GM23338 (cell line): ENCODE measurements around the gene SRGAP1. TPM values are rescaled to one million over a fixed set of nuclear protein-coding genes. Genes with fewer than 3 reads are reported as not detected.

Experiments used
- ATAC-seq: fragments of 200-7000 bp; cut with Tn5 transposase; 3 replicates; pipeline ENCODE4 v1.9.1; 2020
- DNase-seq: peaks from one replicate; pipeline ENCODE4 v3.0.0-alpha.2; 2015; ENCODE audit warnings: low spot score
- H2AFZ ChIP-seq: fragments of 200-600 bp; sonication (generic); 2 replicates; pipeline ENCODE4 v1.8.0; 2016; ENCODE audit warnings: antibody characterized with exemption, mild to moderate bottlenecking, moderate library complexity
- H3F3A ChIP-seq: fragments of 200-600 bp; sonication (generic); replicated peaks from 2 replicates; pipeline ENCODE4 v1.8.0; 2017; ENCODE audit warnings: antibody characterized with exemption, mixed run types, low read depth
- H3K27ac ChIP-seq: fragments of 200-600 bp; sonication (generic); 2 replicates; pipeline ENCODE4 v1.6.1; 2016; ENCODE audit warnings: low read depth
- H3K27me3 ChIP-seq: fragments of 200-600 bp; sonication (generic); 2 replicates; pipeline ENCODE4 v1.8.0; 2016; ENCODE audit warnings: mild to moderate bottlenecking, mixed run types, moderate library complexity; ENCODE audit not compliant: insufficient read depth
- H3K36me3 ChIP-seq: fragments of 200-600 bp; sonication (generic); 2 replicates; pipeline ENCODE4 v1.8.0; 2016; ENCODE audit warnings: mild to moderate bottlenecking; ENCODE audit not compliant: insufficient read depth
- H3K4me1 ChIP-seq: fragments of 200-600 bp; sonication (generic); 2 replicates; pipeline ENCODE4 v1.8.0; 2016; ENCODE audit warnings: mild to moderate bottlenecking, moderate library complexity; ENCODE audit not compliant: insufficient read depth
- H3K4me2 ChIP-seq: fragments of 200-600 bp; sonication (generic); 2 replicates; pipeline ENCODE4 v1.7.1; 2017; ENCODE audit warnings: mixed run types
- H3K4me3 ChIP-seq: fragments of 200-600 bp; sonication (generic); 2 replicates; pipeline ENCODE4 v1.6.1; 2016; ENCODE audit warnings: mixed run types
- H3K79me2 ChIP-seq: fragments of 200-600 bp; sonication (generic); replicated peaks from 2 replicates; pipeline ENCODE4 v1.8.0; 2017; ENCODE audit warnings: mild to moderate bottlenecking; ENCODE audit not compliant: insufficient read depth
- H3K9me2 ChIP-seq: fragments of 200-600 bp; sonication (generic); 2 replicates; pipeline ENCODE4 v1.8.0; 2017; ENCODE audit not compliant: insufficient read depth
- H4K20me1 ChIP-seq: fragments of 200-600 bp; sonication (generic); replicated peaks from 2 replicates; pipeline ENCODE4 v1.8.0; 2017; ENCODE audit warnings: mild to moderate bottlenecking; ENCODE audit not compliant: insufficient read depth
- H3K27ac Mint-ChIP-seq: 2 replicates; pipeline ENCODE4 v1.8.0; 2020; ENCODE audit warnings: inconsistent platforms, mild to moderate bottlenecking, moderate library complexity, mixed read lengths
- H3K27me3 Mint-ChIP-seq: 3 replicates; pipeline ENCODE4 v1.8.0; 2022; ENCODE audit warnings: low read depth, mild to moderate bottlenecking, moderate library complexity, mixed read lengths, inconsistent platforms; ENCODE audit not compliant: insufficient read depth, poor library complexity
- H3K36me3 Mint-ChIP-seq: 3 replicates; pipeline ENCODE4 v1.8.0; 2021; ENCODE audit warnings: low read depth, mild to moderate bottlenecking, inconsistent platforms, moderate library complexity, mixed read lengths
- H3K4me1 Mint-ChIP-seq: 3 replicates; pipeline ENCODE4 v1.8.0; 2020; ENCODE audit warnings: mild to moderate bottlenecking, inconsistent platforms, mixed read lengths
- H3K4me3 Mint-ChIP-seq: 3 replicates; pipeline ENCODE4 v1.8.0; 2021; ENCODE audit warnings: moderate library complexity, mild to moderate bottlenecking, inconsistent platforms, mixed read lengths
- H3K9me3 Mint-ChIP-seq: 3 replicates; pipeline ENCODE4 v1.8.0; 2020; ENCODE audit warnings: moderate library complexity, mild to moderate bottlenecking, inconsistent platforms, mixed read lengths
- CREB1 ChIP-seq: fragments of 250-450 bp; sonication (Bioruptor Pico); IDR thresholded peaks from 2 replicates; pipeline ENCODE4 v1.5.0; 2020; ENCODE audit warnings: low read depth, mild to moderate bottlenecking, moderate library complexity
- CTCF ChIP-seq, 2 experiments: fragments of 200-600 bp in 1 of 2; sonication (generic) in 1 of 2; conservative IDR thresholded peaks; 2 replicates each; pipeline versions ENCODE4 v1.5.1 to v1.6.1; 2016 to 2017; ENCODE audit warnings: antibody characterized with exemption in 2 of 2, low read depth in 2 of 2, mild to moderate bottlenecking in 2 of 2, moderate library complexity in 1 of 2
- EZH2 ChIP-seq: fragments of 200-600 bp; sonication (generic); IDR thresholded peaks from one replicate; pipeline ENCODE4 v1.8.0; 2017; ENCODE audit warnings: antibody characterized with exemption, mild to moderate bottlenecking, low read depth; ENCODE audit not compliant: unreplicated experiment
- EZH2phosphoT487 ChIP-seq: fragments of 200-600 bp; sonication (generic); IDR thresholded peaks from one replicate; pipeline ENCODE4 v1.8.1; 2018; ENCODE audit warnings: antibody characterized with exemption; ENCODE audit not compliant: unreplicated experiment
- JUNB ChIP-seq: IDR thresholded peaks from one replicate; pipeline ENCODE4 v1.6.1; 2016; ENCODE audit warnings: antibody characterized with exemption; ENCODE audit not compliant: unreplicated experiment
- NANOG ChIP-seq: IDR thresholded peaks from 2 replicates; pipeline ENCODE4 v1.6.1; 2016; ENCODE audit warnings: antibody characterized with exemption, borderline replicate concordance
- POLR2AphosphoS5 ChIP-seq: IDR thresholded peaks from 2 replicates; pipeline ENCODE4 v1.6.1; 2016; ENCODE audit warnings: antibody characterized with exemption, low read depth
- STAT1 ChIP-seq: IDR thresholded peaks from one replicate; pipeline ENCODE4 v1.6.1; 2016; ENCODE audit warnings: antibody characterized with exemption; ENCODE audit not compliant: unreplicated experiment
- ZNF114 ChIP-seq: fragments of 250-450 bp; sonication (Bioruptor Pico); IDR thresholded peaks from 2 replicates; pipeline ENCODE4 v1.5.0; 2020; ENCODE audit warnings: mild to moderate bottlenecking, moderate library complexity
- ZNF331 ChIP-seq: fragments of 250-450 bp; sonication (Bioruptor Pico); IDR thresholded peaks from 2 replicates; pipeline ENCODE4 v1.5.0; 2020; ENCODE audit warnings: low read depth, mild to moderate bottlenecking, moderate library complexity
- ZNF462 ChIP-seq: fragments of 250-450 bp; sonication (Bioruptor Pico); IDR thresholded peaks from 2 replicates; pipeline ENCODE4 v1.5.0; 2020; ENCODE audit warnings: mild to moderate bottlenecking, moderate library complexity
- polyA plus RNA-seq: library from polyadenylated mRNA; unstranded; fragments of >200 nt; fragmentation: Nextera tagmentation; extraction: Ambion mirVana; gene quantifications from 2 replicates; pipeline ENCODE4 v1.2.1, GENCODE V29; 2016
- total RNA-seq: library from RNA; depleted of rRNA; stranded (reverse); fragments of >200 nt; shearing (Covaris generic); gene quantifications from 2 replicates; pipeline ENCODE4 v1.2.3, GENCODE V29; 2014
- TF ChIP-seq, protein P1 (sequence below): IDR thresholded peaks from 2 replicates; pipeline ENCODE4 v1.6.1; 2016; ENCODE audit warnings: antibody characterized with exemption
- TF ChIP-seq, protein P2 (sequence below): IDR thresholded peaks from one replicate; pipeline ENCODE4 v1.6.1; 2018; ENCODE audit warnings: antibody characterized with exemption; ENCODE audit not compliant: unreplicated experiment

The SRGAP1 gene
- total and polyA plus RNA-seq, 2 experiments from 2014 or later = 6.1 to 8.1 TPM

GRCh38 chr12:64034901-64035576 is 190.5 kb downstream of the SRGAP1 start:
- no peak overlapping the region for H3K4me3 ChIP-seq
- Mint-ChIP-seq H3K4me3 (no peak overlapping the region), H3K4me1 (peaks cover 19% of the 10 kb centered on the region), H3K36me3 (peaks cover 30% of the 10 kb centered on the region), H3K27me3 (no peaks in the 10 kb centered on the region), H3K9me3 (peaks cover 35% of the 10 kb centered on the region), H3K27ac (no peak overlapping the region)
- peaks cover 16% of the 10 kb centered on the region for H3K4me1 ChIP-seq
- H3K4me2 ChIP-seq = no peak overlapping the region
- no peak overlapping the region for H3K27ac ChIP-seq
- H3K27me3 ChIP-seq = no peaks in the 10 kb centered on the region
- ATAC-seq (no peak), DNase-seq (no peak)
- no peaks in the 10 kb centered on the region for H3K36me3 ChIP-seq
- H3K9me2 ChIP-seq = peaks cover 11% of the 10 kb centered on the region
- no peak overlapping the region for H2AFZ ChIP-seq
- H4K20me1 ChIP-seq = no peaks in the 10 kb centered on the region
- H3F3A ChIP-seq = no peaks in the 10 kb centered on the region
- TF ChIP-seq EZH2 (no peak), ZNF331 (no peak), EZH2phosphoT487 (no peak), NANOG (no peak), JUNB (no peak), CREB1 (no peak), ZNF462 (CRISPR knock-in tag) (no peak), CTCF (conservative IDR thresholded peaks at IDR 0.05; ENCODE audit: low read depth in 2 of 2) (no peak), POLR2AphosphoS5 (no peak), STAT1 (no peak), ZNF114 (CRISPR knock-in tag) (no peak)
- TF ChIP-seq, protein P1, sequence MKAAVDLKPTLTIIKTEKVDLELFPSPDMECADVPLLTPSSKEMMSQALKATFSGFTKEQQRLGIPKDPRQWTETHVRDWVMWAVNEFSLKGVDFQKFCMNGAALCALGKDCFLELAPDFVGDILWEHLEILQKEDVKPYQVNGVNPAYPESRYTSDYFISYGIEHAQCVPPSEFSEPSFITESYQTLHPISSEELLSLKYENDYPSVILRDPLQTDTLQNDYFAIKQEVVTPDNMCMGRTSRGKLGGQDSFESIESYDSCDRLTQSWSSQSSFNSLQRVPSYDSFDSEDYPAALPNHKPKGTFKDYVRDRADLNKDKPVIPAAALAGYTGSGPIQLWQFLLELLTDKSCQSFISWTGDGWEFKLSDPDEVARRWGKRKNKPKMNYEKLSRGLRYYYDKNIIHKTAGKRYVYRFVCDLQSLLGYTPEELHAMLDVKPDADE = no peak
- TF ChIP-seq, protein P2, sequence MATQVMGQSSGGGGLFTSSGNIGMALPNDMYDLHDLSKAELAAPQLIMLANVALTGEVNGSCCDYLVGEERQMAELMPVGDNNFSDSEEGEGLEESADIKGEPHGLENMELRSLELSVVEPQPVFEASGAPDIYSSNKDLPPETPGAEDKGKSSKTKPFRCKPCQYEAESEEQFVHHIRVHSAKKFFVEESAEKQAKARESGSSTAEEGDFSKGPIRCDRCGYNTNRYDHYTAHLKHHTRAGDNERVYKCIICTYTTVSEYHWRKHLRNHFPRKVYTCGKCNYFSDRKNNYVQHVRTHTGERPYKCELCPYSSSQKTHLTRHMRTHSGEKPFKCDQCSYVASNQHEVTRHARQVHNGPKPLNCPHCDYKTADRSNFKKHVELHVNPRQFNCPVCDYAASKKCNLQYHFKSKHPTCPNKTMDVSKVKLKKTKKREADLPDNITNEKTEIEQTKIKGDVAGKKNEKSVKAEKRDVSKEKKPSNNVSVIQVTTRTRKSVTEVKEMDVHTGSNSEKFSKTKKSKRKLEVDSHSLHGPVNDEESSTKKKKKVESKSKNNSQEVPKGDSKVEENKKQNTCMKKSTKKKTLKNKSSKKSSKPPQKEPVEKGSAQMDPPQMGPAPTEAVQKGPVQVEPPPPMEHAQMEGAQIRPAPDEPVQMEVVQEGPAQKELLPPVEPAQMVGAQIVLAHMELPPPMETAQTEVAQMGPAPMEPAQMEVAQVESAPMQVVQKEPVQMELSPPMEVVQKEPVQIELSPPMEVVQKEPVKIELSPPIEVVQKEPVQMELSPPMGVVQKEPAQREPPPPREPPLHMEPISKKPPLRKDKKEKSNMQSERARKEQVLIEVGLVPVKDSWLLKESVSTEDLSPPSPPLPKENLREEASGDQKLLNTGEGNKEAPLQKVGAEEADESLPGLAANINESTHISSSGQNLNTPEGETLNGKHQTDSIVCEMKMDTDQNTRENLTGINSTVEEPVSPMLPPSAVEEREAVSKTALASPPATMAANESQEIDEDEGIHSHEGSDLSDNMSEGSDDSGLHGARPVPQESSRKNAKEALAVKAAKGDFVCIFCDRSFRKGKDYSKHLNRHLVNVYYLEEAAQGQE = no peak
- H3K79me2 ChIP-seq = no peaks in the 10 kb centered on the region
